ENCODE results near the gene VAMP4. TPM values are rescaled to one million over a fixed set of nuclear protein-coding genes. Genes with fewer than 3 reads are reported as not detected.

VAMP4 gene
- total RNA-seq (2014; rRNA removed; shearing (Covaris generic)) (7.3 and 9.0 TPM in 2 replicates), polyA plus RNA-seq (2016; fragmentation: Nextera tagmentation; extraction: Ambion mirVana) (7.4 and 7.7 TPM in 2 replicates)
- long read RNA-seq, full-length matches to known transcripts: 1 of 3 reads
- long read RNA-seq, partial matches to known transcripts: 0 of 3 reads
- long read RNA-seq, other reads (novel, unspliced or antisense): 2 of 3 reads

GRCh38 chr1:171741872-171742576, at the start of gene VAMP4:
Gene VAMP4, minus strand, starts transcription at chr1:171742065. Its CDS starts 3,651 bp downstream, at chr1:171738414.
- Histone ChIP-seq H3K79me2 (replicated peaks; ENCODE audit: insufficient read depth) (peaks cover 21% of the 10 kb centered on the region; the same call in 1 of the 2 replicates), H3F3A (replicated peaks; ENCODE audit: low read depth) (0 out of 2 replicates have a peak, but pooled peaks cover 6% of the 10 kb centered on the region), H3K9me2 (ENCODE audit: insufficient read depth) (no peaks in the 10 kb centered on the region), H3K36me3 (ENCODE audit: insufficient read depth) (no peaks in the 10 kb centered on the region; the same call in 1 of the 2 replicates), H3K27ac (ENCODE audit: low read depth) (peak within 1 kb of the TSS; percentile 97), H3K4me3 (peak within 1 kb of the TSS; percentile 97), H4K20me1 (replicated peaks; ENCODE audit: insufficient read depth) (no peaks in the 10 kb centered on the region), H2AFZ (peak within 1 kb of the TSS; percentile 99), H3K27me3 (ENCODE audit: insufficient read depth) (no peaks in the 10 kb centered on the region), H3K4me2 (peak within 1 kb of the TSS; percentile 86), H3K4me1 (ENCODE audit: insufficient read depth) (peaks cover 43% of the 10 kb centered on the region)
- Mint-ChIP-seq H3K4me3 (peak within 1 kb of the TSS; percentile 93), H3K9me3 (no peaks in the 10 kb centered on the region), H3K27me3 (ENCODE audit: insufficient read depth, low read depth, poor library complexity) (peaks cover 6% of the 10 kb centered on the region), H3K27ac (peak within 1 kb of the TSS; percentile 99), H3K36me3 (ENCODE audit: low read depth) (peaks cover under 1% of the 10 kb centered on the region; the same call in 2 of the 3 replicates), H3K4me1 (peaks cover 34% of the 10 kb centered on the region)
- TF ChIP-seq POLR2AphosphoS5 (IDR thresholded peaks at IDR 0.05; ENCODE audit: low read depth) (peak; percentile 87), CTCF (conservative IDR thresholded peaks at IDR 0.05; ENCODE audit: low read depth in 2 of 2) (no peak), ZNF331 (CRISPR knock-in tag; IDR thresholded peaks at IDR 0.05; ENCODE audit: low read depth) (no peak), JUNB (IDR thresholded peaks at IDR 0.05; ENCODE audit: unreplicated experiment) (no peak), STAT1 (IDR thresholded peaks at IDR 0.05; ENCODE audit: unreplicated experiment) (no peak), ZNF462 (CRISPR knock-in tag; IDR thresholded peaks at IDR 0.05) (no peak), REST (IDR thresholded peaks at IDR 0.05; ENCODE audit: unreplicated experiment) (no peak), NANOG (IDR thresholded peaks at IDR 0.05; ENCODE audit: borderline replicate concordance) (no peak), EZH2phosphoT487 (IDR thresholded peaks at IDR 0.05; ENCODE audit: unreplicated experiment) (no peak), ZNF114 (CRISPR knock-in tag; IDR thresholded peaks at IDR 0.05) (no peak), EZH2 (IDR thresholded peaks at IDR 0.05; ENCODE audit: low read depth, unreplicated experiment) (no peak), CREB1 (CRISPR knock-in tag; IDR thresholded peaks at IDR 0.05; ENCODE audit: low read depth) (peak; percentile 73), ETS1 (IDR thresholded peaks at IDR 0.05) (peak; percentile 86)
- ATAC-seq (peak; percentile 96), DNase-seq (ENCODE audit: low spot score) (peak; percentile 95)

Measured in GM23338 (cell line).